K562 (cell line): ENCODE results near the gene FCRLA. TPM values are rescaled to one million over a fixed set of nuclear protein-coding genes. Genes with fewer than 3 reads are reported as not detected.

ENCODE experiments used
- ATAC-seq: fragments of 200-7000 bp; cut with Tn5 transposase; 3 replicates; pipeline ENCODE4 v1.9.1; 2020; ENCODE audit warnings: moderate library complexity
- BruUV-seq: library from RNA; stranded (reverse); fragments of 400-500 nt; replicated peaks from 2 replicates; lab custom pipeline; 2021; lab: Mats Ljungman, UMichigan
- CTCF ChIA-PET: fragments of 300-600 bp; formaldehyde crosslinking; extraction: SDS; loops from one replicate; lab custom pipeline; 2021; ENCODE audit warnings: low intra/inter-chr PET ratio; lab: Yijun Ruan, JAX
- POLR2A ChIA-PET: fragments of 300-600, 350-650 bp; sonication (Branson Sonifier 250); formaldehyde crosslinking; extraction: SDS; loops from one replicate; lab custom pipeline; 2021; ENCODE audit warnings: antibody characterized with exemption, inconsistent platforms; lab: Yijun Ruan, JAX
- DNase-seq, 4 experiments: peaks; one replicate each; pipeline versions ENCODE4 v3.0.0 to v3.0.0-alpha.2; 2011 to 2018; ENCODE audit warnings: low spot score in 3 of 4, mixed read lengths in 3 of 4; ENCODE audit errors: extremely low read depth in 1 of 4
- FAIRE-seq: peaks from 2 replicates; lab custom pipeline; 2011; peaks lifted over from hg19 to GRCh38; lab: Jason Lieb, UNC
- H2AFZ ChIP-seq: 2 replicates; pipeline ENCODE4 v1.6.0; 2011; ENCODE audit warnings: low read depth, low read length, control low read depth, inconsistent platforms
- H3K27ac ChIP-seq: fragments of 200-600 bp; 3 replicates; pipeline ENCODE4 v1.8.0; 2011; ENCODE audit warnings: low read depth, mild to moderate bottlenecking, control low read depth, inconsistent platforms, low read length, moderate library complexity, mixed read lengths; ENCODE audit errors: extremely low read depth
- H3K27me3 ChIP-seq, 2 experiments: fragments of 300-600 bp in 1 of 2; 2 replicates in 1 of 2; 3 replicates in 1 of 2; pipeline versions ENCODE4 v1.6.0 to v1.8.0; 2011; ENCODE audit warnings: inconsistent platforms in 2 of 2, low read length in 2 of 2, mild to moderate bottlenecking in 1 of 2, mixed read lengths in 1 of 2, moderate library complexity in 1 of 2; ENCODE audit not compliant: control insufficient read depth in 2 of 2, insufficient read depth in 2 of 2
- H3K36me3 ChIP-seq: fragments of 300-600 bp; 3 replicates; pipeline ENCODE4 v1.8.0; 2011; ENCODE audit warnings: mild to moderate bottlenecking, low read length, inconsistent platforms; ENCODE audit not compliant: control insufficient read depth, insufficient read depth
- H3K4me1 ChIP-seq, 2 experiments: fragments of 200-600 bp in 1 of 2; replicated peaks in 1 of 2; 2 replicates in 1 of 2; 3 replicates in 1 of 2; pipeline versions ENCODE4 v1.5.1 to v1.8.0; 2011; ENCODE audit warnings: inconsistent platforms in 2 of 2, low read length in 2 of 2, mild to moderate bottlenecking in 1 of 2, mixed read lengths in 1 of 2, moderate library complexity in 1 of 2; ENCODE audit not compliant: control insufficient read depth in 2 of 2, insufficient read depth in 2 of 2
- H3K4me2 ChIP-seq: 2 replicates; pipeline ENCODE4 v1.6.1; 2011; ENCODE audit warnings: low read length, control low read depth, inconsistent platforms, mixed read lengths; ENCODE audit not compliant: insufficient read depth
- H3K4me3 ChIP-seq: fragments of 200-600 bp; sonication (generic), shearing (Covaris generic); 2 replicates; pipeline ENCODE4 v1.5.1; 2016; ENCODE audit warnings: control low read depth, inconsistent platforms
- H3K79me2 ChIP-seq: fragments of 200-600 bp; 3 replicates; pipeline ENCODE4 v1.8.0; 2011; ENCODE audit warnings: low read length, inconsistent platforms; ENCODE audit not compliant: control insufficient read depth, insufficient read depth
- H3K9ac ChIP-seq, 2 experiments: 2 replicates each; pipeline versions ENCODE4 v1.6.0 to v1.6.1; 2011; ENCODE audit warnings: low read depth in 2 of 2, low read length in 2 of 2, control low read depth in 1 of 2, inconsistent platforms in 1 of 2, mild to moderate bottlenecking in 1 of 2, mixed read lengths in 1 of 2; ENCODE audit not compliant: insufficient read depth in 1 of 2
- H3K9me1 ChIP-seq: one replicate; pipeline ENCODE4 v1.6.0; 2011; ENCODE audit warnings: inconsistent platforms, mild to moderate bottlenecking, low read length, moderate library complexity; ENCODE audit not compliant: control insufficient read depth, insufficient read depth
- H3K9me3 ChIP-seq: replicated peaks from 2 replicates; pipeline ENCODE4 v1.5.1; 2011; ENCODE audit warnings: low read depth, low read length, inconsistent platforms; ENCODE audit not compliant: control insufficient read depth, insufficient read depth
- H4K20me1 ChIP-seq: replicated peaks from 2 replicates; pipeline ENCODE4 v1.6.1; 2011; ENCODE audit warnings: low read length, inconsistent platforms, mixed read lengths; ENCODE audit not compliant: control insufficient read depth, insufficient read depth
- HNRNPL ChIP-seq: fragments of 200-400 bp; formaldehyde crosslinking; IDR thresholded peaks from 2 replicates; pipeline ENCODE4 v1.6.1; 2017; ENCODE audit warnings: low read depth, mild to moderate bottlenecking, low read length
- KAT7 ChIP-seq: sonication (generic); formaldehyde crosslinking; IDR thresholded peaks from 2 replicates; pipeline ENCODE4 v1.8.0; 2022; ENCODE audit warnings: missing genetic modification reagents, mild to moderate bottlenecking, borderline replicate concordance
- KDM4B ChIP-seq, 2 experiments: fragments of 450-650 bp in 1 of 2; sonication (generic) in 1 of 2; IDR thresholded peaks; 2 replicates each; pipeline ENCODE4 v1.6.1; 2016 to 2017; ENCODE audit warnings: borderline replicate concordance in 2 of 2, antibody characterized with exemption in 1 of 2, low read depth in 1 of 2, mild to moderate bottlenecking in 1 of 2
- MAZ ChIP-seq, 2 experiments: fragments of 450-650 bp in 1 of 2; sonication (generic) in 1 of 2; formaldehyde crosslinking; IDR thresholded peaks in 1 of 2; conservative IDR thresholded peaks in 1 of 2; 2 replicates each; pipeline versions ENCODE4 v1.4.0 to v1.5.0; 2020; ENCODE audit warnings: mild to moderate bottlenecking in 1 of 2, missing genetic modification reagents in 1 of 2
- NELFE ChIP-seq: IDR thresholded peaks from 2 replicates; pipeline ENCODE4 v1.6.1; 2011; ENCODE audit warnings: mild to moderate bottlenecking; ENCODE audit not compliant: insufficient read depth, insufficient read length
- TEAD1 ChIP-seq, 2 experiments: fragments of 450-650 bp in 1 of 2; sonication (generic) in 1 of 2; formaldehyde crosslinking; IDR thresholded peaks; 2 replicates each; pipeline versions ENCODE4 v1.4.0 to v1.8.0; 2020 to 2022; ENCODE audit warnings: mild to moderate bottlenecking in 2 of 2, missing genetic modification reagents in 1 of 2
- ZBTB1 ChIP-seq: sonication (generic); formaldehyde crosslinking; IDR thresholded peaks from 2 replicates; pipeline ENCODE4 v1.8.1; 2023; ENCODE audit warnings: missing genetic modification reagents, low read depth, mild to moderate bottlenecking, borderline replicate concordance
- WGBS: fragments of 100-300 bp; shearing (Covaris generic); methylation state at CpG from one replicate; pipeline ENCODE4 v1.1.6; 2016; ENCODE audit warnings: low coverage, mixed read lengths; ENCODE audit not compliant: insufficient coverage; ENCODE audit errors: missing lambda C conversion rate; 5-methylcytosine and 5-hydroxymethylcytosine counted together
- in situ Hi-C: fragments of 300-500 bp; cut with MboI; formaldehyde crosslinking; loops from 4 replicates; pipeline ENCODE4 v1.15.0; 2018; ENCODE audit warnings: inconsistent platforms, mixed read lengths
- intact Hi-C: fragments of 100-400 bp; cut with micrococcal nuclease; formaldehyde crosslinking; loops from 2 replicates; pipeline ENCODE4 v1.14.2; 2022
- polyA plus RNA-seq, 8 experiments: library from polyadenylated mRNA; depleted of rRNA in 4 of 8; stranded (reverse) in 5 of 8; unstranded in 3 of 8; fragments of >200 nt; fragmentation: Nextera tagmentation in 2 of 8; fragmentation: Illumina TruSeq in 1 of 8; extraction: Ambion mirVana in 2 of 8; extraction: Trizol in 1 of 8; gene quantifications; 2 replicates each; pipeline versions ENCODE4 v1.2.1 to v1.2.3, GENCODE V29; 2011 to 2014; ENCODE audit warnings: inconsistent platforms in 1 of 8, missing spikeins in 1 of 8
- total RNA-seq, 7 experiments: library from RNA; depleted of rRNA in 6 of 7; stranded (reverse); fragments of >200 nt in 6 of 7; fragmentation: Illumina TruSeq in 2 of 7; extraction: Trizol in 2 of 7; gene quantifications; 2 replicates each; pipeline versions ENCODE4 v1.2.1 to v1.2.3, GENCODE V29; 2011 to 2021; ENCODE audit warnings: low replicate concordance in 1 of 7

Gene FCRLA
- total and polyA plus RNA-seq, 9 of the 15 experiments (the other 6 are each of a cell fraction or from before 2014, with no cell fraction given) = 0.09 to 0.84 (median 0.44) TPM

GRCh38 chr1:161725908-161726472, 19.0 kb downstream of the FCRLA start (continued):
- TF ChIP-seq KDM4B (IDR thresholded peaks at IDR 0.05; ENCODE audit: borderline replicate concordance in 2 of 2, low read depth in 1 of 2) = peak in 1 of 2 experiments; percentile 43; a peak in 1 of 4 replicates
- peak in 1 of 2 experiments; percentile 93; a peak in 2 of 4 replicates for TF ChIP-seq TEAD1 (CRISPR knock-in tag; IDR thresholded peaks at IDR 0.05)
- TF ChIP-seq ZBTB1 (CRISPR knock-in tag) = peak; percentile 57; the same call in 1 of the 2 replicates
- 0 out of 4 replicates have a peak, but pooled peaks of 1 of the 2 experiments have one; percentile 13 for TF ChIP-seq MAZ (CRISPR knock-in tag; conservative IDR thresholded peaks at IDR 0.05 in 1 of 2, IDR thresholded peaks at IDR 0.05 in 1 of 2)
- TF ChIP-seq KAT7 (CRISPR knock-in tag) = peak; percentile 49; the same call in 1 of the 2 replicates
- TF ChIP-seq HNRNPL = 0 out of 2 replicates have a peak, but pooled peaks have one; percentile 78
- TF ChIP-seq NELFE = no peak
- TF ChIP-seq, all 486 proteins: peak for 54

GRCh38 chr1:161726473-161727255, 19.6 kb downstream of the FCRLA start:
- in situ Hi-C loops = no loop called here
- Histone ChIP-seq H3K79me2 (peaks cover 24% of the 10 kb centered on the region), H3K4me2 (peak overlapping the region; percentile 91), H3K27me3 (no peaks in the 10 kb centered on the region), H4K20me1 (no peaks in the 10 kb centered on the region), H3K4me3 (peak overlapping the region; percentile 74), H3K9me1 (no peaks in the 10 kb centered on the region), H3K36me3 (no peaks in the 10 kb centered on the region), H3K4me1 (peaks cover 38 to 55% of the 10 kb centered on the region in 2 experiments), H3K9ac (peak overlapping the region; percentile 92 to 99), H3K27ac (peak overlapping the region; percentile 94), H3K9me3 (no peaks in the 10 kb centered on the region), H2AFZ (peak overlapping the region; percentile 84)
- intact Hi-C loops = no loop called here
- ATAC-seq (peak; percentile 85), DNase-seq (peak; percentile 95 to 97 (median 96)), FAIRE-seq (no peak)
- POLR2A ChIA-PET = interaction anchor here (0.6 to 2.6 kb wide), 13 partner anchors 12 to 401 kb away, joined by 3 to 19 read pairs (median 3); partner anchors contain the start of genes DUSP12 and FCRLA
- no TSS peak for BruUV-seq
- WGBS = 1% methylated on average over 37 of the region's 83 CpGs
- CTCF ChIA-PET = no interaction called here
